Motor neuron (in vitro differentiated cells): Measurements from ENCODE around the gene NSMCE4A. TPM values are rescaled to one million over a fixed set of nuclear protein-coding genes. Genes with fewer than 3 reads are reported as not detected.
"Not testable (repeated sequence)": the region's sequence is repeated elsewhere in the genome, so short reads cannot be mapped to it uniquely, and the experiment has no call there.

Source experiments
- ATAC-seq, 8 experiments: fragments of 200-7000 bp; cut with Tn5 transposase; replicated peaks in 6 of 8; 2 replicates each; pipeline ENCODE4 v1.8.0; 2021; ENCODE audit warnings: mild to moderate bottlenecking in 8 of 8, moderate library complexity in 8 of 8
- H3K27ac ChIP-seq, 2 donors: fragments of 250-450 bp; sonication (Bioruptor Pico); 2 replicates each; pipeline ENCODE4 v1.9.0; 2021; ENCODE audit warnings: antibody characterized with exemption in 2 of 2, mild to moderate bottlenecking in 2 of 2, moderate library complexity in 1 of 2
- H3K4me1 ChIP-seq, 2 donors: fragments of 250-450 bp; sonication (Bioruptor Pico); replicated peaks in 1 of 2; 2 replicates each; pipeline ENCODE4 v1.6.1; 2021; ENCODE audit warnings: antibody characterized with exemption in 2 of 2, mild to moderate bottlenecking in 2 of 2, moderate library complexity in 1 of 2
- H3K4me3 ChIP-seq, 5 donors: fragments of 250-450 bp; sonication (Bioruptor Pico); 2 replicates each; pipeline ENCODE4 v1.9.0; 2021; ENCODE audit warnings: antibody characterized with exemption in 5 of 5, mild to moderate bottlenecking in 5 of 5, moderate library complexity in 4 of 5
- WGBS, 10 experiments: fragments of 450-650 bp; shearing (Covaris generic); methylation state at CpG; one replicate each; pipeline ENCODE4 v1.0.0; 2022; 5-methylcytosine and 5-hydroxymethylcytosine counted together
- in situ Hi-C, 9 experiments: fragments of 400-800 bp; cut with MboI; loops; one replicate each; pipeline ENCODE4 v1.15.0; 2021; ENCODE audit warnings: low sequenced_read_pairs in 9 of 9, low pct_unique_long_range_greater_than_20kb in 2 of 9; ENCODE audit not compliant: unreplicated experiment in 9 of 9
- total RNA-seq, 8 experiments: library from RNA; unstranded; fragments of 300-600 nt; gene quantifications; 2 replicates each; pipeline versions ENCODE4 v1.2.3 to v1.2.4, GENCODE V29; 2022

Gene NSMCE4A
- total RNA-seq, result 10 to 100 TPM; 19.9 to 44.8 (median 23.7) TPM

DNA sequence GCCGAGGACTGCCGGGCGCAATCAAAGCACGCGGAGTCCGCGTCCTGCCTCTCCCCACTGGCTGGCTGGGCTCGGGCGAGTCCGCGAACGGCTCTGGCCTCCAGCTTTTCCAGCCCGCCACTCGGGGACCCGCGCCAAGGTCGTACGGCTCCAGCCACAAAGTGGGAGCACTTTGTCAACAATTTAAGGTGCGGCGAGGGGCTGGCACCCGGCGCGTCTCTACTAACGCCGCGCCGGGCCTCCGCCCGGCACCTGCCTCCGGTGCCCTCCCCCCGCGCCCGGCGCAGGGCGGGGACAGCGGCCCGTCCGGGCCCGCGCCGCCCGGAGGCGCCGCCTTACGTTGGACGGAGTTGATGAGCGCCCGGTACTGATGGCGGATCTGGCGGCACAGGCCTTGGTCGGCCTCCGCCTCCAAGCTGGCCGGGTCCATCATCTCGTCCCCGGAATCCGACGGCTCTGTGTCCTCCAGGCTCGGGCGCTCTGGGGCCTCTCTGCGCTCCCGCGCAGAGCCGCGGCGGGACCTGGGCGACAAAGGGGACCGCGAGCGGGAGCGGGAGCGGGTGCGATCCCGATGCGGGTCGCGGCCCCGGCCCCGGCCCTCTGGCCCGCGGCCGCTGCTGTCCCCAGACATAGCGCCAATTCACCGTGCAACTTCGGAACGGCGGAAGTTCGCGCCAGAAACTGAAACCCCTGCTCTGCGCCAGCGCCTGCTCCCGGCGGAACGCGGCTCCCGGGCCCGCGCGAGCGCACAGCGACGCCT is at the start of gene NSMCE4A:
Gene NSMCE4A, minus strand, starts transcription at position 683 of the 760 bp plus-strand sequence. Its CDS starts 52 bp downstream, at position 631.
- H3K4me3 ChIP-seq, result peak within 1 kb of the TSS; percentile 73 to 96 (median 94)
- peak within 1 kb of the TSS; percentile 53 to 84 for H3K27ac ChIP-seq
- ATAC-seq, result peak; percentile 85 to 91 (median 88)
- peaks cover 7 to 10% of the 10 kb centered on the region in 2 donors for H3K4me1 ChIP-seq
- in situ Hi-C loops, result no loop called here
- no CpG with 5 or more reads among the region's 101 CpGs for WGBS, 10 experiments

- H3K4me3 ChIP-seq, in situ Hi-C loops, H3K27ac ChIP-seq, H3K4me1 ChIP-seq, ATAC-seq: not testable (repeated sequence)
- WGBS, 10 experiments, result 87 to 100% (median 94%) methylated on average over 1 to 5 of the region's 7 CpGs; no CpG with 5 or more reads in 4 of the 10 experiments
Observed at GRCh38 chr10:122023257-122023656, 48.2 kb upstream of the NSMCE4A start.

DNA sequence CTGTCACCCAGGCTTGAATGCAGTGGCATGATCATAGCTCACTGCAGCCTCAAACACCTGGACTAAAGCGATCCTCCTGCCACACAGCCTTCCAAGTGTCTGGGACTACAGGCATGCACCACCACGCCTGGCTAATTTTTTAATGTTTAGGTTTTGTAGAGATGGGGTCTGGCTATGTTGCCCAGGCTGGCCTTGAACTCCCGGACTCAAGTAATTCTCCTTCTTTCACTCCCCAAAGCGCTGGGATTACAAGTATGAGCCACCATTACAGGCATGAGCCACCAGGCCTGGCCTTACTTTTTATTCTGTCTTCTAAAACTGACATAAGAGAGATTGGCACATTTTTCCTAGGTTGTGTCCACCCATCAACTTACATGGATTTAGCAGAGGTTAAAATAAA is 47.3 kb upstream of the NSMCE4A start:
- 80 to 100% (median 93%) methylated on average over 1 to 4 of the region's 4 CpGs; no CpG with 5 or more reads in 2 of the 10 experiments for WGBS, 10 experiments
- no peak for ATAC-seq
- no peak overlapping the region for H3K27ac ChIP-seq
- no peak overlapping the region for H3K4me3 ChIP-seq
- in situ Hi-C loops, result no loop called here
- H3K4me1 ChIP-seq, result peaks cover 2 to 4% of the 10 kb centered on the region in 2 donors

DNA sequence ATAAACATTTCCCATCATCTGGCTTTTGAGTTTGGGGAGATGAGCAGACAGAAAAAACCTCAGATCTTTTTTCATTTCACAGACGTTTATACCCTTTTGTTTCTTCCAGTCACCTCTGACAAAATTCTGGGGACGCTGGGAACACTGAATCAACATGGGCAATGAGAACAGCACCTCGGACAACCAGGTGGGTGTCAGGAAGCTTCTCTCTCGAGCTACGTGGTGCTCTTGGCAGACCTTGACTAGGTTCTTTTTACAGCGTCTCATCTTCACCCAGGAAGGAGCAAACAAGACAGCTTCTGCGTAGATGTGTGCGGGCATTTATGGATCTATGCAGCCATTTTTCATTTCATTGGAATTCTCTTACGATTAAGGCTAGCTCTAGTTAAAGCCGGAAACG is 46.8 kb upstream of the NSMCE4A start:
- in situ Hi-C loops, result no loop called here
- H3K4me3 ChIP-seq, result no peak overlapping the region
- no peak for ATAC-seq
- 49 to 100% (median 80%) methylated on average over 2 to 11 of the region's 11 CpGs for WGBS, 10 experiments
- H3K27ac ChIP-seq, result no peak overlapping the region
- peaks cover 2 to 4% of the 10 kb centered on the region in 2 donors for H3K4me1 ChIP-seq

DNA sequence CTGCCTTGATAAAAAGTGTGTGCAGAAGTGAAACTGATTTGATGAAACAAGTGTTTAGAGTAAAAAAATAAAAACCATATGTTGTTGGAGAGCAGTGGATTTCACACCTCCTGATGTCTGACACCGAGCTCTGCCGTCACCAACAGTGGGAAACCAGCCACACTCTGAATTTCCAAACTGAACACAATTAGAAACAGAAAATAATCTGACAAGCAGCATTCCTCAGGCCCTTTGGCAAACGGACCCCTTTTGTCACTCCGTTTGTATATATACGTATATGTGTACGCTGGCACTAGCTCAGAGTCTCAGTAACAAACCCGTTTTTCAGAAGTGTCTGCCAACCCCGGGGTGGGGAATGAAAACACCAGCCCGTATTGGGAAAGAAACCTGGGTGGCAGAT is 46.4 kb upstream of the NSMCE4A start:
- Histone ChIP-seq H3K4me3 (no peak overlapping the region), H3K27ac (no peak overlapping the region), H3K4me1 (peaks cover 2 to 4% of the 10 kb centered on the region in 2 donors)
- peak in 3 of 8 experiments; percentile 25 to 67 (median 45) for ATAC-seq
- in situ Hi-C loops, result no loop called here
- 7 to 83% (median 46%) methylated on average over 2 to 8 of the region's 9 CpGs; no CpG with 5 or more reads in 2 of the 10 experiments for WGBS, 10 experiments

- no peak for ATAC-seq
- in situ Hi-C loops, result no loop called here
- H3K4me3 ChIP-seq, result no peak overlapping the region
- no peak overlapping the region for H3K27ac ChIP-seq
- 75 to 100% (median 95%) methylated on average over 1 to 6 of the region's 6 CpGs for WGBS, 10 experiments
- H3K4me1 ChIP-seq, result peaks cover 2 to 4% of the 10 kb centered on the region in 2 donors
Observed at GRCh38 chr10:122020226-122020625, 45.2 kb upstream of the NSMCE4A start.

- WGBS, 10 experiments, result 57 to 100% (median 85%) methylated on average over 2 to 12 of the region's 24 CpGs; no CpG with 5 or more reads in 4 of the 10 experiments
- Histone ChIP-seq H3K4me1 (peaks cover 2 to 4% of the 10 kb centered on the region in 2 donors), H3K4me3 (no peak overlapping the region), H3K27ac (no peak overlapping the region)
- ATAC-seq, result peak in 4 of 8 experiments; percentile 27 to 44 (median 32)
- in situ Hi-C loops, result no loop called here
Observed at GRCh38 chr10:122019414-122019975, 44.5 kb upstream of the NSMCE4A start.

GRCh38 chr10:122018951-122019413 is 44.0 kb upstream of the NSMCE4A start:
- no peak for ATAC-seq
- WGBS, 10 experiments, result 49 to 93% (median 88%) methylated on average over 2 to 11 of the region's 16 CpGs; no CpG with 5 or more reads in 1 of the 10 experiments
- Histone ChIP-seq H3K4me3 (no peak overlapping the region), H3K27ac (no peak overlapping the region), H3K4me1 (peaks cover 2 to 4% of the 10 kb centered on the region in 2 donors)
- in situ Hi-C loops, result no loop called here

DNA sequence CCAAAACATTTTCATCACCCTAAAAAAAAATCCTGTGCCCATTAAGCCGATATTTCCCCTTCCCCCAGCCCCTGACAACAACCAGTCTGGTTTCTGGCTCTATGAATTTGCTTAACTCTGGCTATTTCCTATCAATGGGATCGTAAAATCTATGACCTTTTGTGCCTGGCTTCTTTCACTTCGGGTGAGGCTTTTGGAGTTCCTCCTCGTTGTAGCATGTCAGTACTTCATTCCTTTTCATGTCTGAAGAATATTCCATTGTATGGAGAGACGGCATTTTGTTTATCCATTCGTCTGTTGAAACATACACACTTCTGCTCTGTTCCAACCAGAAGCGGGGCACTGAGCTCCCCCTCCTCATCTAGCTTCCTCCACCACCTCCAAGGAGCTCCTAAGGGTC is 43.5 kb upstream of the NSMCE4A start:
- no peak overlapping the region for H3K4me3 ChIP-seq
- H3K4me1 ChIP-seq, result peaks cover 2 to 4% of the 10 kb centered on the region in 2 donors
- no peak overlapping the region for H3K27ac ChIP-seq
- 0 to 82% (median 21%) methylated on average over 1 to 6 of the region's 7 CpGs; no CpG with 5 or more reads in 4 of the 10 experiments for WGBS, 10 experiments
- ATAC-seq, result no peak
- in situ Hi-C loops, result no loop called here

DNA sequence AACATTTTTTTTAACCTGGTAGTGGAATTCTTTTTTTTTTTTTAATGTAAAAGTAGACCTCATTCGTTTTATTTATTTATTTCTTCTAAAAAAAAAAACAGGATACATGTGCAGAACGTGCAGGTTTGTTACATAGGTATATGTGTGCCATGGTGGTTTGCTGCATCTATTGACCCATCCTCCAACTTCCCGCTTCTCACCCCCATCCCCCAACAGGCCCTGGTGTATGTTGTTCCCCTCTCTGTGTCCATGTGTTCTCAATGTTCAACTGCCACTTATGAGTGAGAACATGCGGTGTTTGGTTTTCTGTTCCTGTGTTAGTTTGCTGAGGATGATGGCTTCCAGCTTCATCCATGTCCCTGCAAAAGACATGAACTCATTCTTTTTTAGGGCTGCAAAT is 42.9 kb upstream of the NSMCE4A start:
- in situ Hi-C loops, H3K27ac ChIP-seq, H3K4me1 ChIP-seq, ATAC-seq, H3K4me3 ChIP-seq: not testable (repeated sequence)
- 0 to 94% (median 80%) methylated on average over 1 to 4 of the region's 4 CpGs; no CpG with 5 or more reads in 3 of the 10 experiments for WGBS, 10 experiments

GRCh38 chr10:122014652-122015248 is 39.7 kb upstream of the NSMCE4A start:
- Histone ChIP-seq H3K27ac (no peak overlapping the region), H3K4me3 (no peak overlapping the region), H3K4me1 (peaks cover 0 to 4% of the 10 kb centered on the region in 2 donors)
- 55 to 100% (median 83%) methylated on average over 1 to 3 of the region's 3 CpGs for WGBS, 10 experiments
- no peak for ATAC-seq
- in situ Hi-C loops, result no loop called here

DNA sequence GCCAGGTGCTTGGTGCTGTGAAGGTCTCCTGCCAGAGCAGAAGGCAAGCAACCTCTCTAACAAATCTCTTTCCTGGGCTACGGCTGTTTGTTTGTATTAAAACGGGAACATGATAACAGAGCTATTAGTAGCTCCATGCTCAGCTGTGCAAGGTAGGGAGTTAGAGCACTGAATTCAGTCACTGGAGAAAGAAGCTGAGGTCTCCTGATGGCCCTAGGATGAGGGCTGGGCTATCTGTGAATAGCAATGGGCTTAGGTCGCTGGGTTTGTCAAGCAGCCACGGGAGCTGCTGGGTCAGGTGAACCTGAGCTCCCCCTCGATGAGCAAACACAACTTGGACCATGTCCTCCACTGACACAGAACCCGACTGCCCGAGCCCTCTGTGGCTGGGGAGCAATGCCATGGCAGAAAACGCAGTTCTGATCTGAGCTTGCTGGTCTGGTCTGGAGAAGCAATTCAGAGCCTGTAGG is 38.3 kb upstream of the NSMCE4A start:
- H3K27ac ChIP-seq, result no peak overlapping the region
- 69 to 87% (median 78%) methylated on average over 2 to 6 of the region's 8 CpGs; no CpG with 5 or more reads in 6 of the 10 experiments for WGBS, 10 experiments
- no peaks in the 10 kb centered on the region for H3K4me1 ChIP-seq
- in situ Hi-C loops, result no loop called here
- no peak for ATAC-seq
- H3K4me3 ChIP-seq, result no peak overlapping the region

DNA sequence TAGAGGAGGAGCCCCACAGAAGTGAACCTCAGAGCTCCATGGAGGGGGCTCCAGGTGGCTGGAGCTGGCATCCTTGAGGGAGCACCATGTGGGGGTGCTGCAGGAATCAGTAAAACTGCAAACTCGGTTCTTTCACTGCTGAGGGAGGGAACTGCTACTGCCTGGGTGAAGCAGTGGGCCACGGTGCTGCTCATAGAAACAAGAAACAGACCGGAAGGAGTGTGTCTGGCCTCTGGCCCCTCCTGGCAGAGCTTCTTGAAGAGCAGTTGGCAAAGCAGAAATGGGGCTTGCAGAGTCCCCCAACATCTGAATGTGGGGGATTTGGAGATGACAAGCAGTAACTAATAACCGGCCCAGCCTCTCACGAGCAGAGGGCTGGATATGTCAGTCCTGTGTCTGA is 37.7 kb upstream of the NSMCE4A start:
- no peak for ATAC-seq
- WGBS, 10 experiments, result 20 to 86% (median 55%) methylated on average over 1 to 4 of the region's 5 CpGs; no CpG with 5 or more reads in 4 of the 10 experiments
- H3K4me1 ChIP-seq, result no peaks in the 10 kb centered on the region
- in situ Hi-C loops, result no loop called here
- no peak overlapping the region for H3K27ac ChIP-seq
- H3K4me3 ChIP-seq, result no peak overlapping the region
